ENCODE measurements around the gene USP5. TPM values are rescaled to one million over a fixed set of nuclear protein-coding genes. Genes with fewer than 3 reads are reported as not detected.

The USP5 gene
- total RNA-seq, 4 donors from 2014 or later = 37.1 to 68.6 (median 52.8) TPM

DNA sequence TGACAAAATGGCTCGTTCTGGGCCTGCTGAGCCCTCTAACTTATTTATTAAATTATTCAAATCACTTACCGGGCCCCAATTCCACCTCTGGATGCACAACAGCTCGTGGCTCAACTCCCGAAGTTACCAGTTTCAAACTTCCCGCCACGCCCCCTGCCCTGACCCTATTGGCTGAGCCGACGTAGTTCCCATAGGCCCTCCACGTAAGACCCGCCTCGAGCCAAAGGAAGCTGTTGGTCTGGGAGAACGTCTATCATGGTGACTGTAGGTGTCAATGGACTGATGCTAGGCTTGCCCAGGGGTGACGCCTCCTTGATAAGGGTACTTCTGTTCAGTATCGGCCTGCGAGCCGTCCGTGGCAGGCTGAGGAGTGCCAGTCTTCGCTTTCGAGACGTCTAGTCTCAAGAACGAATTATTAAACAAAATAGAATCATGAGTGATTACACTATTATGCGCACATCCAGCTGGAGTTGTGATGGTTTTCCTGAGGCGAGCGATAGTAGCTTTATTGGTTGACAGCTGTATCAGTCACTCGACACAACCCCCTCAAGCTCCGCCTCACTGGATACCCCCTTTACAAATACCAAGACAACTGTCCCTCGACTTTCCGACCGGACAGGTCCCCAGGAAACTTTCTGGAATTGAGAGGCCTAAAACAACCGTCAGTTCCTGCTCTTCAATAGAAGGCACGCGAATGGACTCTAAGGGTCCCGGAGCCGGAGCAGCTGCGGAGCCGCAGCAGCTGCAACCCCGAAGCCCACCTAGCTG, 613 bp upstream of the USP5 start, which contains the start of gene CDCA3:
CDCA3 (minus strand) TSS at position 134 of the 768 bp plus-strand sequence. CDS start 334 bp downstream, outside the sequence.
- Histone ChIP-seq H3K4me3 (peak within 1 kb of the TSS; percentile 48 to 77), H3K9me3 (no peaks in the 10 kb centered on the region), H3K27ac (peak within 1 kb of the TSS; percentile 88 to 91), H3K27me3 (no peaks in the 10 kb centered on the region), H3K4me1 (no peaks in the 10 kb centered on the region), H3K36me3 (no peaks in the 10 kb centered on the region)
- intact Hi-C loops (cut with DNase I; ENCODE audit: low total_unique reads) = no loop called here
- TF ChIP-seq, protein P1, sequence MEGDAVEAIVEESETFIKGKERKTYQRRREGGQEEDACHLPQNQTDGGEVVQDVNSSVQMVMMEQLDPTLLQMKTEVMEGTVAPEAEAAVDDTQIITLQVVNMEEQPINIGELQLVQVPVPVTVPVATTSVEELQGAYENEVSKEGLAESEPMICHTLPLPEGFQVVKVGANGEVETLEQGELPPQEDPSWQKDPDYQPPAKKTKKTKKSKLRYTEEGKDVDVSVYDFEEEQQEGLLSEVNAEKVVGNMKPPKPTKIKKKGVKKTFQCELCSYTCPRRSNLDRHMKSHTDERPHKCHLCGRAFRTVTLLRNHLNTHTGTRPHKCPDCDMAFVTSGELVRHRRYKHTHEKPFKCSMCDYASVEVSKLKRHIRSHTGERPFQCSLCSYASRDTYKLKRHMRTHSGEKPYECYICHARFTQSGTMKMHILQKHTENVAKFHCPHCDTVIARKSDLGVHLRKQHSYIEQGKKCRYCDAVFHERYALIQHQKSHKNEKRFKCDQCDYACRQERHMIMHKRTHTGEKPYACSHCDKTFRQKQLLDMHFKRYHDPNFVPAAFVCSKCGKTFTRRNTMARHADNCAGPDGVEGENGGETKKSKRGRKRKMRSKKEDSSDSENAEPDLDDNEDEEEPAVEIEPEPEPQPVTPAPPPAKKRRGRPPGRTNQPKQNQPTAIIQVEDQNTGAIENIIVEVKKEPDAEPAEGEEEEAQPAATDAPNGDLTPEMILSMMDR (IDR thresholded peaks at IDR 0.05) = no peak
- TF ChIP-seq POLR2A (IDR thresholded peaks at IDR 0.05) = peak; percentile 6 to 49
- DNase-seq = peak; percentile 92 to 98

DNA sequence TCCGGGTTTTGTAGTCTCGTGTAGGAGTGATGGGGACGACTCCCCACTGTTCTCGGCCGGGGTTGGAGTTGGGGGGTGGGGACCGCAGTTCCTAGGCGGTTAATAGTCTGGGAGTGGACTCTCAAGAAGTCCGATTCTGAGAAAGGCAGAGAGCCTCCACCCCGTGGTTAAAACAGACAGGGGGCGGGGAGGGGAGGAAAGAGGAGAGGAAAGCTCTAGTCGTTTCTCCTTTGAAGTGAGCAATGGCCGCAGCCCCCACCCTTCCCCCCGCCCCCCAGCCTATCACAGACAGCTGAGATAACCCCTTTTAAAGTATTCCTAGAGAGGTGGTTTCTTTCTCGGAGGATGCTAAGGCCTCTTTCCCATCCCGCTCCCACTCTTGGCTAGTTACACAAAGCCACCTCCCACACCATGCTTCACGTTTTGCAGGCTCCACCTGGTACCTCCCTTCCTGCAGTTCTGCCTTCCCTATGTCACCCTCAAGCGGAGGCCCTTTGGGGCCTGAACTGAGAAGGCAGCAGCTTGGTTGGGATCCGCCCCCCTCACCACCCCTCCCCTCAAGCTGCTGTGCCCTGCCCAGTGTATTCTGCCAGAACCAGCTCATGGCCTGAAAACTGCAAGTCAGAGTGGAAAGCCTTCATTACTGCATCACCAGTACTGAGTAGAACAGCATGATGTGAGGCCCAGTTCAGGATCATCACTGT, 853 bp downstream of the USP5 start:
- TF ChIP-seq, protein P1 (IDR thresholded peaks at IDR 0.05) = no peak
- no peak for TF ChIP-seq POLR2A (IDR thresholded peaks at IDR 0.05)
- peak in 1 of 2 donors; percentile 47 for DNase-seq
- Histone ChIP-seq H3K9me3 (no peaks in the 10 kb centered on the region), H3K27me3 (no peaks in the 10 kb centered on the region), H3K36me3 (no peaks in the 10 kb centered on the region), H3K27ac (peak overlapping the region; percentile 76 to 88), H3K4me1 (no peaks in the 10 kb centered on the region), H3K4me3 (peak overlapping the region; percentile 50 to 77)
- intact Hi-C loops (cut with DNase I; ENCODE audit: low total_unique reads) = no loop called here

DNA sequence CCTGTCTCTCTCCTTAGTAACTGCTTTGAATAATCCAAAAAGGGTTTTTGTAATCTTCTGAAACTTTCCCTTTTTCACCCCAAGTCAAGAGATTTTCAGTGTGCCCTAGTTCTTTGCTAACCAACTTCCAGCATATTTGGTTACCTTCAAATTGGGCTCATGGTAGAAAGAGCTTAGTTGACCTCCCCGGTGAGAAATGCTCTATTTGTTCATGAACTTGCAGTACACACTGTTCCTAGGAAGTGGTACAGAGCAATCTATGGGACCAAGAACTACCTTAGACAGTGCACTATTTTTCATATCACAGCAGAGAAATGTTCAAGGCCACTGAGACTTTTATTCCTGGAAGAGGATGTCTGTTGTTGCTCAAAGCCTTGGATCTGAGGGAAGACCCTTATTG, 1.7 kb downstream of the USP5 start:
- DNase-seq = no peak
- TF ChIP-seq, protein P1 (IDR thresholded peaks at IDR 0.05) = no peak
- no peak for TF ChIP-seq POLR2A (IDR thresholded peaks at IDR 0.05)
- Histone ChIP-seq H3K9me3 (no peaks in the 10 kb centered on the region), H3K4me3 (no peak overlapping the region), H3K4me1 (no peaks in the 10 kb centered on the region), H3K36me3 (no peaks in the 10 kb centered on the region), H3K27ac (no peak overlapping the region), H3K27me3 (no peaks in the 10 kb centered on the region)
- intact Hi-C loops (cut with DNase I; ENCODE audit: low total_unique reads) = no loop called here

DNA sequence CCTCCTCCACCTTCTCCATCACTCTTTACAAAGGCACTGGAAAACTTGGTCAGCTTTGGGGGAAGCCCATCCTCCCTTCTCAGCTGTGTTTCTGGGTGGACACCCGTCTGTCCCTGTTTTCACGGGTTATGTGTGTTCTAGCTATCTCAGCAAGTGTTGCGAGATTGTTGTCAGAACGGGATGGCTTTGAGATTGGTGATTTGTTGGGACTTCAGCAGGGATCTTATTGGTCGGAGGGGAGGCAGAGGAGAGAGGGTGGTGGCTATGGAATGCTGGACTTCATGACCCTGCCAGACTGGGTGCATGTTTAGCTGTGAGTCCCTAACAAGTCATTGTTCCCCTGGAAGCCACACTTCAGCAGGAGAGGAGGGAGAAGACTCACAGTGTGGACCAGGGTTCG, 2.1 kb downstream of the USP5 start:
- TF ChIP-seq, protein P1 (IDR thresholded peaks at IDR 0.05) = no peak
- no peak for TF ChIP-seq POLR2A (IDR thresholded peaks at IDR 0.05)

DNA sequence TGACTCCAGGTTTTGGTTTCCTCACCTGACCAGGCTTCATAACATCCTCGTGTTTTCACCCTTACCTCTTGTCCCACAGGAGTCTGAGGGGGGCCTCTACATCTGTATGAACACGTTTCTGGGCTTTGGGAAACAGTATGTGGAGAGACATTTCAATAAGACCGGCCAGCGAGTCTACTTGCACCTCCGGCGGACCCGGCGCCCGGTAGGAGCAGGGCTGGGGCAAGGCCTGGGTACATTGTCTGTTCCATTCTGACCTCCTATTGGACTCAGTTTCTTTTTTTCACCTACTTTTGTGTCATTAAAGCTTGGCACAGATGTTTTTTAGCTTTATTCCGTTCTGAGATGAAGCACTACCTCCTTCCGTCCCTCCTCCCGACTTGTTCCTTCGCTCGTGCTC, 3.4 kb downstream of the USP5 start:
- TF ChIP-seq, protein P1 (IDR thresholded peaks at IDR 0.05) = no peak
- TF ChIP-seq POLR2A (IDR thresholded peaks at IDR 0.05) = no peak
- Histone ChIP-seq H3K36me3 (no peaks in the 10 kb centered on the region), H3K27me3 (no peaks in the 10 kb centered on the region), H3K27ac (no peak overlapping the region), H3K9me3 (no peaks in the 10 kb centered on the region), H3K4me3 (no peak overlapping the region), H3K4me1 (no peaks in the 10 kb centered on the region)
- no peak for DNase-seq
- intact Hi-C loops (cut with DNase I; ENCODE audit: low total_unique reads) = no loop called here

More for the DNA sequence above, 2.1 kb downstream of the USP5 start:
- H3K36me3 ChIP-seq = no peaks in the 10 kb centered on the region
- no peaks in the 10 kb centered on the region for H3K4me1 ChIP-seq
- H3K4me3 ChIP-seq = no peak overlapping the region
- no peak overlapping the region for H3K27ac ChIP-seq
- no peaks in the 10 kb centered on the region for H3K27me3 ChIP-seq
- DNase-seq = no peak
- intact Hi-C loops (cut with DNase I; ENCODE audit: low total_unique reads) = no loop called here
- H3K9me3 ChIP-seq = no peaks in the 10 kb centered on the region

Data from uterus (tissue), 4 donors.